SU-DHL-6 (cell line): ENCODE measurements around the gene DSEL.

Experiments
- CTCF ChIP-seq: fragments of 200-600 bp; sonication (generic); IDR thresholded peaks from one replicate; pipeline ENCODE4 v1.5.1; 2017; ENCODE audit warnings: antibody characterized with exemption, mild to moderate bottlenecking, low read length, moderate library complexity; ENCODE audit not compliant: insufficient read depth, poor library complexity, severe bottlenecking
- EZH2phosphoT487 ChIP-seq: fragments of 200-600 bp; sonication (generic), shearing (Covaris generic); conservative IDR thresholded peaks from 2 replicates; pipeline ENCODE4 v1.6.1; 2018; ENCODE audit warnings: mild to moderate bottlenecking, antibody characterized with exemption, low read length, moderate library complexity, mixed read lengths

DNA sequence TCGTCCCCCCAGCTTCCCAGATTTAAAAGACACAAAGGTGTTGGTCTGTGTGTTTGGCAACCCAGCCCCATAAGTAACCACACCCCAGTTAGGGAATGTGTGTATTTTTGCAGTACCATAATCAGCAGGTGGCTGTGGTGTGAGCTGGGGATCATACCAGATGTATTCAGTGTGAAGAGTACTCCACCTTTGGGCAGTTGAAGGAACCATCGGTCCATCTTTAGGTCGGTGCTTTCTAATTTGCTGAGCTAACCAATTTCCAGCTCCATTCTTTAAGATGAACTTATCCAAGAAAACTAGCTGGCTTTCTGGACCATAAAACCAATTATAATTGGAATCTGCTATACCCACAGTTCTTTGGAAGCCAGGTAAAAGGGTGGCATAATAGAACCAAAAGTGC is 3.2 kb downstream of the DSEL start:
- TF ChIP-seq CTCF, result no peak
- no peak for TF ChIP-seq EZH2phosphoT487
